KMS-11 (cell line): ENCODE measurements around the gene SWT1.

ENCODE experiments used
- H2AFZ ChIP-seq: fragments of 200-600 bp; sonication (generic); 2 replicates; pipeline ENCODE4 v1.6.1; 2016; ENCODE audit warnings: antibody characterized with exemption, mixed run types, low read depth
- H3K27ac ChIP-seq: fragments of 200-600 bp; sonication (generic); 2 replicates; pipeline ENCODE4 v1.6.1; 2016; ENCODE audit warnings: mild to moderate bottlenecking, mixed run types
- H3K27me3 ChIP-seq: fragments of 200-600 bp; sonication (generic); 2 replicates; pipeline ENCODE4 v1.6.1; 2017; ENCODE audit warnings: mild to moderate bottlenecking, low read depth, mixed run types, moderate library complexity; ENCODE audit not compliant: insufficient read depth
- H3K36me3 ChIP-seq: fragments of 200-600 bp; sonication (generic); 2 replicates; pipeline ENCODE4 v1.6.1; 2017; ENCODE audit warnings: mild to moderate bottlenecking, mixed run types; ENCODE audit not compliant: insufficient read depth
- H3K4me1 ChIP-seq: fragments of 200-600 bp; sonication (generic); 2 replicates; pipeline ENCODE4 v1.6.1; 2016; ENCODE audit warnings: mild to moderate bottlenecking, low read depth, mixed run types; ENCODE audit not compliant: poor library complexity, severe bottlenecking
- H3K4me2 ChIP-seq: fragments of 200-600 bp; sonication (generic); 2 replicates; pipeline ENCODE4 v1.7.0; 2016; ENCODE audit warnings: mild to moderate bottlenecking, mixed run types
- H3K4me3 ChIP-seq: fragments of 200-600 bp; sonication (generic); IDR thresholded peaks from 2 replicates; pipeline ENCODE4 v1.6.1; 2017; ENCODE audit warnings: low read depth, low read length, mixed read lengths; ENCODE audit not compliant: insufficient read depth
- H3K79me2 ChIP-seq: fragments of 200-600 bp; sonication (generic); 2 replicates; pipeline ENCODE4 v1.6.1; 2016; ENCODE audit warnings: low read depth, mixed run types; ENCODE audit not compliant: insufficient read depth
- H3K9ac ChIP-seq: fragments of 200-600 bp; sonication (generic); 2 replicates; pipeline ENCODE4 v1.6.1; 2016; ENCODE audit warnings: mild to moderate bottlenecking, mixed run types
- H4K20me1 ChIP-seq: fragments of 200-600 bp; sonication (generic); 2 replicates; pipeline ENCODE4 v1.6.1; 2016; ENCODE audit warnings: mild to moderate bottlenecking, mixed run types; ENCODE audit not compliant: insufficient read depth
- TF ChIP-seq, protein P1 (sequence below): fragments of 200-600 bp; sonication (generic); conservative IDR thresholded peaks from 2 replicates; pipeline ENCODE4 v1.6.1; 2017; ENCODE audit warnings: low read depth, mild to moderate bottlenecking, antibody characterized with exemption, low read length, moderate library complexity, mixed read lengths

Gene SWT1

DNA sequence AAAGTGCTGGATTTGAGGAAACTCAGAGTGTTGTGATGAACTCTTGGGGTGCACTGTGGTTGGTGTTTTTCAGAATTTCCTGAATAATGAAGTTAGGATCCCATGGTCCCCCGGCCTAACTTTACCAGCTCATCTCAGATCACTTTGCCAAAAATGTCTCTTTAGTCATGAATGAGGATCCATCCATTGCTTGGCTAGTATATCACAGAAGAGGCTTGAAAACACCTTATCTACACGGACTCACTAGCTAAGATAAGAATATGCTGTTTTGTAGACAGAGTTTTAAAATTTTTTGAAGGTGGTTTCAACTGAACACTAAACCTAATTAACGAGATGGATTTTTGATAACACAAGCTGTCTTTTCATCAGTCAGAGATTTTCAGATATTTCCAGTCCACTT, 106.3 kb downstream of the SWT1 start:
- no peak overlapping the region for H3K9ac ChIP-seq
- H3K4me2 ChIP-seq = no peak overlapping the region
- TF ChIP-seq, protein P1, sequence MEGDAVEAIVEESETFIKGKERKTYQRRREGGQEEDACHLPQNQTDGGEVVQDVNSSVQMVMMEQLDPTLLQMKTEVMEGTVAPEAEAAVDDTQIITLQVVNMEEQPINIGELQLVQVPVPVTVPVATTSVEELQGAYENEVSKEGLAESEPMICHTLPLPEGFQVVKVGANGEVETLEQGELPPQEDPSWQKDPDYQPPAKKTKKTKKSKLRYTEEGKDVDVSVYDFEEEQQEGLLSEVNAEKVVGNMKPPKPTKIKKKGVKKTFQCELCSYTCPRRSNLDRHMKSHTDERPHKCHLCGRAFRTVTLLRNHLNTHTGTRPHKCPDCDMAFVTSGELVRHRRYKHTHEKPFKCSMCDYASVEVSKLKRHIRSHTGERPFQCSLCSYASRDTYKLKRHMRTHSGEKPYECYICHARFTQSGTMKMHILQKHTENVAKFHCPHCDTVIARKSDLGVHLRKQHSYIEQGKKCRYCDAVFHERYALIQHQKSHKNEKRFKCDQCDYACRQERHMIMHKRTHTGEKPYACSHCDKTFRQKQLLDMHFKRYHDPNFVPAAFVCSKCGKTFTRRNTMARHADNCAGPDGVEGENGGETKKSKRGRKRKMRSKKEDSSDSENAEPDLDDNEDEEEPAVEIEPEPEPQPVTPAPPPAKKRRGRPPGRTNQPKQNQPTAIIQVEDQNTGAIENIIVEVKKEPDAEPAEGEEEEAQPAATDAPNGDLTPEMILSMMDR = no peak
- no peaks in the 10 kb centered on the region for H3K36me3 ChIP-seq
- no peaks in the 10 kb centered on the region for H3K79me2 ChIP-seq
- no peaks in the 10 kb centered on the region for H3K27me3 ChIP-seq
- no peaks in the 10 kb centered on the region for H4K20me1 ChIP-seq
- no peaks in the 10 kb centered on the region for H3K4me1 ChIP-seq
- H3K27ac ChIP-seq = no peak overlapping the region
- H3K4me3 ChIP-seq = no peak overlapping the region
- no peak overlapping the region for H2AFZ ChIP-seq

DNA sequence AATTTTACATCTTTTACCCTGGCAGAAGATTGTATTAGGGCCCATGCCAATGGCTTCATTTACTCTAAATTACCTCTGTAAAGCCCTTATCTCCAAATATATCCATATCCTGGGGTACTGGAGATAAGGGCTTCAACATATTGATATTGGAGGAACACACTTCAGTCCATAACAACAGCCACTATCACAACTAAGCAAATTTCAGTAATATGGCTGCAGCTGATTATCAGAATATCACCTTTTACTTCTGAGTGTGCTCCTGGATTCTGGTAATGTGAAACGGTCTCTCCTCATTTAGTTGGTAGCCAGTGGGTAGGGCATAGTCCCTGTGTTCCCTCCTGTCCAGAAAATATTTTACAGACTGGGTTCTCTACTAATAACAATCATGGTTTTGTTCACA, 106.8 kb downstream of the SWT1 start:
- Histone ChIP-seq H3K27me3 (no peaks in the 10 kb centered on the region), H3K4me1 (no peaks in the 10 kb centered on the region), H3K79me2 (no peaks in the 10 kb centered on the region), H2AFZ (no peak overlapping the region), H3K36me3 (no peaks in the 10 kb centered on the region), H3K9ac (no peak overlapping the region), H4K20me1 (no peaks in the 10 kb centered on the region), H3K4me2 (no peak overlapping the region), H3K4me3 (no peak overlapping the region), H3K27ac (no peak overlapping the region)
- TF ChIP-seq, protein P1 = no peak

DNA sequence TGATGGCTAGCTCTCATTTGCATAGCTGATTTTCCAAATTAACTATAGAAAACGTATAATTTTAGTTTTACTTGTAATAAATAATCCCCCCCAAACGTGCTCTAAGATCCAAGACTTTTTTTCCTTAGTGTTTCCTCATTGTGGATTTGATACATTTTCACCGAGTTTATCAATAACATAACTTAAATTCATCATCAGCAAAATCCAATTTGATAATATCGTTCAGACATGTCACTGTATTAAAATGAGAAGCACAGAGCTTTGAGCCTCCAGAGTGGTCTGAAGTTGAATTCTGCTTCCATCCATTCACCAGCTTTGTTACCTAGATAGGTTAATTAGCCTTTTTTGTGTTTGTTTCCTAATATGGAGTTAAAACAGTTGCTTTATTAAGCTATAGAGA, 108.3 kb downstream of the SWT1 start:
- Histone ChIP-seq H3K4me2 (no peak overlapping the region), H4K20me1 (no peaks in the 10 kb centered on the region), H3K4me1 (no peaks in the 10 kb centered on the region), H3K27ac (no peak overlapping the region), H3K4me3 (no peak overlapping the region), H3K36me3 (no peaks in the 10 kb centered on the region), H3K27me3 (no peaks in the 10 kb centered on the region), H3K9ac (no peak overlapping the region), H3K79me2 (no peaks in the 10 kb centered on the region), H2AFZ (no peak overlapping the region)
- TF ChIP-seq, protein P1 = no peak

DNA sequence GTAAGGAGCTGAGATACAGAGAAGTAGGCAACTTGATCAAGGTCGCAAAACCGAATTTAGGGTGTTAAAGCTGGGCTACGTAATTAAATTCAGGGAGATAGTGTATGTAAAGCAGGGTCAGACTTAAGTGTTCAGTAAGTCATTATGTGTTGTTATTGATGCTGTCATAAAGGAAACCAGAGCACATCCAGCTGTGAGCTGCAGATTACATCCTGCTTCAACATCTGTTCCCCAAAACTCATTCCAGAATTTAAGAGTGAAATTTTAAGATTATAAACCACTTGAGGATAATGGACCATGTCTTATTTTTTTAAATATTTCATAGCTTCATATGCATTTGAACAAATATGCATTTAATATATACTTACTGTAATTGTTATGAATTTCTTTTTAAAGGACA, 110.3 kb downstream of the SWT1 start:
- Histone ChIP-seq H2AFZ (no peak overlapping the region), H3K79me2 (no peaks in the 10 kb centered on the region), H3K4me1 (no peaks in the 10 kb centered on the region), H3K9ac (no peak overlapping the region), H3K27me3 (no peaks in the 10 kb centered on the region), H3K4me2 (no peak overlapping the region), H3K36me3 (0 out of 2 replicates have a peak, but pooled peaks cover 3% of the 10 kb centered on the region), H3K4me3 (no peak overlapping the region), H4K20me1 (no peaks in the 10 kb centered on the region), H3K27ac (no peak overlapping the region)
- TF ChIP-seq, protein P1 = no peak

DNA sequence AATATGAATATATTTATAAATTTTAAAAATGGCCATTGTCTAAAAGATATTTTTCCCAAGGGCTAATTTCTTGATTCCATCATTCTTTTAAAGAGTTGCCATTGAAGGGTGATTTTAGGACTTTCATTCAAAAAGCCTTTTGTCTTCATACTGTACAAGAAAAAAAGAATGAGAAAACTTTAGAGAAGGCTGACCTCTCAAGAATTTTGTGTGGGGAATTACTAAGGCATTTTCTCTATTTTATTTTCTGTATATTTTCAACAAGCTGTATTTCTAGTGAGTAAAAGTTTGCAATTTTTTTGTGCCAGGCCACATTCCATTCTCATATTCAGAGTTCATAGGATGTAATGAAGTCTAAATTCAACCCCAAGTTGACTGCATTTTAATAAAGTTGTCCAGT, 110.7 kb downstream of the SWT1 start:
- Histone ChIP-seq H3K27me3 (no peaks in the 10 kb centered on the region), H2AFZ (no peak overlapping the region), H3K4me1 (no peaks in the 10 kb centered on the region), H3K9ac (no peak overlapping the region), H3K27ac (no peak overlapping the region), H3K79me2 (no peaks in the 10 kb centered on the region), H3K36me3 (0 out of 2 replicates have a peak, but pooled peaks cover 3% of the 10 kb centered on the region), H4K20me1 (no peaks in the 10 kb centered on the region), H3K4me3 (no peak overlapping the region), H3K4me2 (no peak overlapping the region)
- TF ChIP-seq, protein P1 = no peak
